ENCODE results near the gene ITGB3. TPM values are rescaled to one million over a fixed set of nuclear protein-coding genes. Genes with fewer than 3 reads are reported as not detected.

Gene ITGB3
- total and polyA plus RNA-seq, 10 of the 15 experiments (the other 5 are each of a cell fraction or from before 2014, with no cell fraction given), result 0.69 to 22.8 (median 13.6) TPM

DNA sequence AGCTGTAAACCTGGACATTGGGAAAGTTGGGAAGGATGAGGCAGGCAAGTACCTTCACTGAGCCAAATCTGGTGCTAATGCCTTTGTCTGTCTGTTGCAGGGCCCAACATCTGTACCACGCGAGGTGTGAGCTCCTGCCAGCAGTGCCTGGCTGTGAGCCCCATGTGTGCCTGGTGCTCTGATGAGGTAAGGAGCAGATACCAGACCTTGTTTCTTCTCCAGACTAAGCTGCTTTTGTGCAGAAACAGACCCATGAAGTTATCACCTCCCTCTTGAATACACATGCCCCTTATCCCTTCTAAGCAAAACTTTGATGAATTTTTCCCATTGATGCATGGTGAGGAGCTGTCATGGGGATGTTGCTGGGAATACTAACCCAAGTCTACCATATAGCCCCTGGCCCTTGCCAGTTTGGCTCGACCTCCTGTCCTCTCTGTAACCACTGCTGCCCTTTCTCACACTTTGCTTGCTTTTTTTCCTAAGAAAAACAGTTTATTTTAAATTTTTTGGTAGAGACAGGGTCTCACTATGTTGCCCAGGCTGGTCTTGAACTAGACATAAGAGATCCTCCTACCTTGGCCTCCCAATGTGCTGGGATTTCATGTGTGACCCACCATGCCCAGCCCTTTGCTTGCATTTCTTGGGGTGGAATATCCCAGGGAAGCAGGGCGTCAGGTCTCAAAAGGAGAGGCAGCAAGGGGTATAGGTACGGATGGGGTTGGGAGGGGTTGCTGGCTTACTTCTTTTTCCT lies 20.9 kb downstream of the ITGB3 start (continued):
- TF ChIP-seq, protein P1, sequence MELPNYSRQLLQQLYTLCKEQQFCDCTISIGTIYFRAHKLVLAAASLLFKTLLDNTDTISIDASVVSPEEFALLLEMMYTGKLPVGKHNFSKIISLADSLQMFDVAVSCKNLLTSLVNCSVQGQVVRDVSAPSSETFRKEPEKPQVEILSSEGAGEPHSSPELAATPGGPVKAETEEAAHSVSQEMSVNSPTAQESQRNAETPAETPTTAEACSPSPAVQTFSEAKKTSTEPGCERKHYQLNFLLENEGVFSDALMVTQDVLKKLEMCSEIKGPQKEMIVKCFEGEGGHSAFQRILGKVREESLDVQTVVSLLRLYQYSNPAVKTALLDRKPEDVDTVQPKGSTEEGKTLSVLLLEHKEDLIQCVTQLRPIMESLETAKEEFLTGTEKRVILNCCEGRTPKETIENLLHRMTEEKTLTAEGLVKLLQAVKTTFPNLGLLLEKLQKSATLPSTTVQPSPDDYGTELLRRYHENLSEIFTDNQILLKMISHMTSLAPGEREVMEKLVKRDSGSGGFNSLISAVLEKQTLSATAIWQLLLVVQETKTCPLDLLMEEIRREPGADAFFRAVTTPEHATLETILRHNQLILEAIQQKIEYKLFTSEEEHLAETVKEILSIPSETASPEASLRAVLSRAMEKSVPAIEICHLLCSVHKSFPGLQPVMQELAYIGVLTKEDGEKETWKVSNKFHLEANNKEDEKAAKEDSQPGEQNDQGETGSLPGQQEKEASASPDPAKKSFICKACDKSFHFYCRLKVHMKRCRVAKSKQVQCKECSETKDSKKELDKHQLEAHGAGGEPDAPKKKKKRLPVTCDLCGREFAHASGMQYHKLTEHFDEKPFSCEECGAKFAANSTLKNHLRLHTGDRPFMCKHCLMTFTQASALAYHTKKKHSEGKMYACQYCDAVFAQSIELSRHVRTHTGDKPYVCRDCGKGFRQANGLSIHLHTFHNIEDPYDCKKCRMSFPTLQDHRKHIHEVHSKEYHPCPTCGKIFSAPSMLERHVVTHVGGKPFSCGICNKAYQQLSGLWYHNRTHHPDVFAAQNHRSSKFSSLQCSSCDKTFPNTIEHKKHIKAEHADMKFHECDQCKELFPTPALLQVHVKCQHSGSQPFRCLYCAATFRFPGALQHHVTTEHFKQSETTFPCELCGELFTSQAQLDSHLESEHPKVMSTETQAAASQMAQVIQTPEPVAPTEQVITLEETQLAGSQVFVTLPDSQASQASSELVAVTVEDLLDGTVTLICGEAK (IDR thresholded peaks at IDR 0.05; ENCODE audit: borderline replicate concordance), result no peak

DNA sequence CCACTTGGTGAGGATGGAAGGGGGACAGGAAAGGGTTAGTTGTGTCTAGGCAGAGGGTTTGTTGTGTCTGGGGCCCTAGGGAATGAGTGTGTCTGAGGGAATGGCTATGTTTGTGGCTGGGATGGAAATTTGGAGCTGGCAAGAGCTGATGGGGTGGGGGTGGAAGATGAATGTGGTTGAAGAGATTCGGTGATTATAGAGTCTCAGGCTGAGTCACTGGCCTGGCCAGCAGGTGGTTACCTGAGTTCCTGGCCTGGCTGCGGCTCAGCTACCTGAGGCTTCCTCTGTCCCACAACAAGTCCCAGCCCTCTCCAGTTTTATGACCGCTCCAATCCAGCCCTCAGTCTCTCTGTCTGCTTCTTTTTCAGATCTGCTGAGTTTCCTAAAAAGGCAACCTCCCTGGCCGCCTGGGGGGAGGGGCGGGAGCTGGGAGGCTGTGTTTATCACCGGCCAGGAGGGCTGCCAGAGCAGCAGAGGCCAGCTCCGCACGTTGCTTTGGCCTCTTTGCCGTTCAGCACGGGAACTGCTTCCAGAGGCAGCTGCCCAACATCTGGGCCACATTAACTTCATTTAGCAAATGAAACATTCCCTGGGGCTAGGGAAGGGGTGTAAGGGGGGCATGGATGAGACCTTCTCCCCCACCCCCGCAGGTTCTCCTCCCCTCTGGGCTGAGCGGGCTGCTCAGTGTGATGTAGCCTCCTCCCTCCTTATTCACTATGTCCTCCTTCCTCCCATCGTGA lies 21.8 kb downstream of the ITGB3 start:
- Histone ChIP-seq H3K27me3 (replicated peaks in 1 of 2; ENCODE audit: control insufficient read depth in 2 of 2, insufficient read depth in 2 of 2, low read length in 1 of 2) (no peaks in the 10 kb centered on the region), H2AFZ (ENCODE audit: control insufficient read depth, low read depth, low read length) (no peak overlapping the region), H3K4me3 (no peak overlapping the region), H4K20me1 (ENCODE audit: control insufficient read depth, insufficient read depth) (no peaks in the 10 kb centered on the region), H3K9me3 (replicated peaks; ENCODE audit: control insufficient read depth, insufficient read depth, low read length) (no peaks in the 10 kb centered on the region; the same call in 2 of the 3 replicates), H3K9ac (ENCODE audit: control insufficient read depth, insufficient read depth, low read length) (no peak overlapping the region), H3K79me2 (ENCODE audit: control insufficient read depth, insufficient read depth, low read length) (no peaks in the 10 kb centered on the region), H3K27ac (ENCODE audit: control insufficient read depth, insufficient read depth) (no peak overlapping the region), H3K4me1 (ENCODE audit: control insufficient read depth, insufficient read depth, low read length) (peaks cover 37% of the 10 kb centered on the region), H3K36me3 (ENCODE audit: control insufficient read depth in 2 of 2, insufficient read depth in 2 of 2, low read length in 1 of 2) (no peaks in the 10 kb centered on the region), H3K4me2 (ENCODE audit: control insufficient read depth, insufficient read depth) (no peak overlapping the region)
- no TSS peak for BruUV-seq (replicated peaks)
- in situ Hi-C loops (cut with MboI) (no loop called here), intact Hi-C loops (cut with micrococcal nuclease; ENCODE audit: unreplicated experiment) (no loop called here)
- CTCF ChIA-PET, result interaction anchor here (1.0 to 1.3 kb wide), 4 partner anchors 11 to 17 kb away, joined by 3 to 6 read pairs (median 5); no protein-coding TSS in a partner anchor
- POLR2A ChIA-PET, result interaction anchor here (0.7 to 2.6 kb wide), 8 partner anchors 9 to 70 kb away, joined by 3 to 15 read pairs (median 3); no protein-coding TSS in a partner anchor
- SMC1A ChIA-PET (ENCODE audit: uncharacterized antibody, unreplicated experiment), result interaction anchor here (0.7 to 4.8 kb wide), 6 partner anchors 12 to 40 kb away, joined by 3 to 20 read pairs (median 6); partner anchors contain the start of gene ITGB3
- peak; percentile 42; the same call in 1 of the 2 replicates for TF ChIP-seq RUNX3 (IDR thresholded peaks at IDR 0.05; ENCODE audit: low read length)
- TF ChIP-seq, protein P2, sequence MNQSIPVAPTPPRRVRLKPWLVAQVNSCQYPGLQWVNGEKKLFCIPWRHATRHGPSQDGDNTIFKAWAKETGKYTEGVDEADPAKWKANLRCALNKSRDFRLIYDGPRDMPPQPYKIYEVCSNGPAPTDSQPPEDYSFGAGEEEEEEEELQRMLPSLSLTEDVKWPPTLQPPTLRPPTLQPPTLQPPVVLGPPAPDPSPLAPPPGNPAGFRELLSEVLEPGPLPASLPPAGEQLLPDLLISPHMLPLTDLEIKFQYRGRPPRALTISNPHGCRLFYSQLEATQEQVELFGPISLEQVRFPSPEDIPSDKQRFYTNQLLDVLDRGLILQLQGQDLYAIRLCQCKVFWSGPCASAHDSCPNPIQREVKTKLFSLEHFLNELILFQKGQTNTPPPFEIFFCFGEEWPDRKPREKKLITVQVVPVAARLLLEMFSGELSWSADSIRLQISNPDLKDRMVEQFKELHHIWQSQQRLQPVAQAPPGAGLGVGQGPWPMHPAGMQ (IDR thresholded peaks at IDR 0.05; ENCODE audit: borderline replicate concordance), result no peak
- WGBS (ENCODE audit: insufficient coverage, insufficient replicate concordance, low lambda C conversion rate, missing lambda C conversion rate), result 76% methylated on average over 13 of the region's 13 CpGs
- FAIRE-seq (no peak), DNase-seq (ENCODE audit: low read depth, low spot score) (no peak), ATAC-seq (no peak)
- RAD21 ChIA-PET (ENCODE audit: unreplicated experiment), result interaction anchor here (0.5 to 7.1 kb wide), 5 partner anchors 13 to 45 kb away, joined by 3 to 43 read pairs (median 11); no protein-coding TSS in a partner anchor
